Uterus (tissue), 2 donors: ENCODE measurements around the gene CFHR4.

ENCODE experiments used
- POLR2A ChIP-seq, 2 donors: fragments of 450-650 bp; IDR thresholded peaks; one replicate each; pipeline ENCODE4 v1.6.1; 2016; ENCODE audit warnings: antibody characterized with exemption in 2 of 2, mild to moderate bottlenecking in 1 of 2, moderate library complexity in 1 of 2
- TF ChIP-seq, protein P1 (sequence below), 4 experiments: fragments of 200-600 bp in 2 of 4; fragments of 450-650 bp in 2 of 4; sonication (generic) in 2 of 4; IDR thresholded peaks; one replicate each; pipeline ENCODE4 v1.5.1; 2016 to 2019; ENCODE audit warnings: antibody characterized with exemption in 4 of 4, mild to moderate bottlenecking in 2 of 4, moderate library complexity in 1 of 4

DNA sequence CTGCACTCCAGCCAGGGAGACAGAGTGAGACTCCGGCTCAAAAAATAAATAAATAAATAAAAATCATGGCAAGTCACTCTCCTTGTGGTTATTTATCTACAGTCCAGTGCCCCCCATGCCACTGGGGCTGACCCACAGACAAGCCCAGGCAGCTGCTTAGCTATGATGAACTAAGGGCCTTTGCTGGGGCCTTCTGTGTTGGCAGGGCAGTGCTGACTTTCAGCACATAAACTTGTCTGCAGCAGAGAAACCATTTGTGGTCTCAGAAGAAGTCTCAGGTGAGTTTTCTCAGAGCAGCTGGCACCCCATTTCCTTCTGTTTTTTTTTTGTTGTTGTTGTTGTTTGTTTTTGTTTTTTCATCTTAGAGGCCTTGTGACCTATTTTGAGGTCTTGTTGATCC lies 20.9 kb upstream of the CFHR4 start:
- TF ChIP-seq, protein P1, sequence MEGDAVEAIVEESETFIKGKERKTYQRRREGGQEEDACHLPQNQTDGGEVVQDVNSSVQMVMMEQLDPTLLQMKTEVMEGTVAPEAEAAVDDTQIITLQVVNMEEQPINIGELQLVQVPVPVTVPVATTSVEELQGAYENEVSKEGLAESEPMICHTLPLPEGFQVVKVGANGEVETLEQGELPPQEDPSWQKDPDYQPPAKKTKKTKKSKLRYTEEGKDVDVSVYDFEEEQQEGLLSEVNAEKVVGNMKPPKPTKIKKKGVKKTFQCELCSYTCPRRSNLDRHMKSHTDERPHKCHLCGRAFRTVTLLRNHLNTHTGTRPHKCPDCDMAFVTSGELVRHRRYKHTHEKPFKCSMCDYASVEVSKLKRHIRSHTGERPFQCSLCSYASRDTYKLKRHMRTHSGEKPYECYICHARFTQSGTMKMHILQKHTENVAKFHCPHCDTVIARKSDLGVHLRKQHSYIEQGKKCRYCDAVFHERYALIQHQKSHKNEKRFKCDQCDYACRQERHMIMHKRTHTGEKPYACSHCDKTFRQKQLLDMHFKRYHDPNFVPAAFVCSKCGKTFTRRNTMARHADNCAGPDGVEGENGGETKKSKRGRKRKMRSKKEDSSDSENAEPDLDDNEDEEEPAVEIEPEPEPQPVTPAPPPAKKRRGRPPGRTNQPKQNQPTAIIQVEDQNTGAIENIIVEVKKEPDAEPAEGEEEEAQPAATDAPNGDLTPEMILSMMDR (IDR thresholded peaks at IDR 0.05): no peak
- no peak for TF ChIP-seq POLR2A (IDR thresholded peaks at IDR 0.05)
